HG03457 (cell line): Measurements from ENCODE around the gene ODAD4.
"Not testable (repeated sequence)": the region's sequence is repeated elsewhere in the genome, so short reads cannot be mapped to it uniquely, and the experiment has no call there.

Experiments used
- ATAC-seq: cut with Tn5 transposase; IDR thresholded peaks from one replicate; pipeline ENCODE4 v1.9.1; 2021; ENCODE audit warnings: moderate number of reproducible peaks; ENCODE audit not compliant: unreplicated experiment

Gene ODAD4

GRCh38 chr17:42000413-42001133 lies 70.2 kb downstream of the ODAD4 start:
- no peak for ATAC-seq

DNA sequence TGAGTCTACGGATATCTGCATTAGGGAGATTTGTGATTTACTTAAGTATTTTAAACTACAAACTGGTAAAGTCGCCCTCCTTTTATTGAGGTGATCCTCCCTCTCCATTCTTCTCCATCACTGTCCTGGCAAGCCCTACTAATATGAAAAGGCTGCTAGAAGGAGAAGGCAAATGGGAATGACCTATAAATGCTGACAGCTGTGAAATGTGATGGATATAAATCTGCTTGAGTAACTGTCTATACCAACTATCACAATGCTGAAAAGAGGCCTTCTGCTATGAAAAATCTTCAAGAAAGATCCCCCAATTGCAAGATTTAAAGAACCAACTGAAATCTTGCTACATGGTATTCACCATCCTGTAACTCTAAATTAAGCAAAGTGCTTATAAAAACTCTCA lies 71.3 kb downstream of the ODAD4 start:
- no peak for ATAC-seq

- ATAC-seq, result no peak
Observed at GRCh38 chr17:42002175-42002791, 71.9 kb downstream of the ODAD4 start.

GRCh38 chr17:42002792-42003301 lies 72.4 kb downstream of the ODAD4 start:
- ATAC-seq, result no peak

GRCh38 chr17:42005166-42005565 lies 74.7 kb downstream of the ODAD4 start:
- no peak for ATAC-seq

GRCh38 chr17:42009170-42009569 lies 78.8 kb downstream of the ODAD4 start:
- no peak for ATAC-seq

DNA sequence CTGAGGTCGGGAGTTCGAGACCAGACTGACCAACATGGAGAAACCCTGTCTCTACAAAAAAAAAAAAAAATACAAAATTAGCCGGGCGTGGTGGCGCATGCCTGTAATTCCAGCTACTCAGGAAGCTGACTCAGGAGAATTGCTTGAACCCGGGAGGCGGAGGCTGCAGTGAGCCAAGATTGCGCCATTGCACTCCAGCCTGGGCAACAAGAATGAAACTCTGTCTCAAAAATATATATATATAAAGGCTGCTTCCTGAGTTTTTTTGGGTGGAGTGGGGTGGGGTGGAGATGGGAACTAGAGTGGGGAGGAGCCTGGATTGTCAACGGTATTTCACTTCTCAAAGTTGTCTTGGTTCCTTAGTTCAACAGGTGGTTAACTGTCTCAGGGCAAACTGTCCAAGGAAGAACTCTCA lies 79.9 kb downstream of the ODAD4 start:
- ATAC-seq, result not testable (repeated sequence)

- no peak for ATAC-seq
Observed at GRCh38 chr17:42010898-42011516, 80.6 kb downstream of the ODAD4 start.

GRCh38 chr17:42012363-42012762 lies 81.9 kb downstream of the ODAD4 start:
- ATAC-seq, result not testable (repeated sequence)

DNA sequence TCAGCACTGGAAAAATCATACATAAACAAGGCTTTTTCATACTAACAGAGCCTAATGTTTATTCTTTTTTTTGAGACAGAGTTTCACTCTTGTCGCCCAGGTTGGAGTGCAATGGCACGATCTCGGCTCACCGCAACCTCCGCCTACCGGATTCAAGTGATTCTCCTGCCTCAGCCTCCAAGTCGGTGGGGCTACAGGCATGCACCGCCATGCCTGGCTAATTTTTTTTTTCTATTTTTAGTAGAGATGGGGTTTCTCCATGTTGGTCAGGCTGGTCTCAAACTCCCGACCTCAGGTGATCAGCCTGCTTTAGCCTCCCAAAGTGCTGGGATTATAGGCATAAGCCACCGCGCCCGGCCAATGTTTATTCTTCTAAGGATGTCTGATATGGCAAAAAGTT lies 83.3 kb downstream of the ODAD4 start:
- not testable (repeated sequence) for ATAC-seq
